ENCODE results near the gene SPATA31C2.
A peak's percentile ranks its signal among the peaks of the same experiment; 100 is the strongest.

Gene SPATA31C2

GRCh38 chr9:88110026-88110425, 28.2 kb downstream of the SPATA31C2 start:
- no peak for TF ChIP-seq CTCF (IDR thresholded peaks at IDR 0.05; ENCODE audit: unreplicated experiment in 3 of 3)
- Mint-ChIP-seq H3K9me3 (no peaks in the 10 kb centered on the region), H3K4me3 (no peak overlapping the region), H3K4me1 (no peaks in the 10 kb centered on the region), H3K27me3 (ENCODE audit: low read depth) (peaks cover 4% of the 10 kb centered on the region), H3K27ac (no peak overlapping the region), H3K36me3 (ENCODE audit: low read depth) (no peaks in the 10 kb centered on the region)

GRCh38 chr9:88108779-88109178, 29.5 kb downstream of the SPATA31C2 start:
- Mint-ChIP-seq H3K36me3 (ENCODE audit: low read depth) (no peaks in the 10 kb centered on the region), H3K27me3 (ENCODE audit: low read depth) (peaks cover 8% of the 10 kb centered on the region), H3K4me3 (no peak overlapping the region), H3K4me1 (no peaks in the 10 kb centered on the region), H3K9me3 (no peaks in the 10 kb centered on the region), H3K27ac (no peak overlapping the region)
- TF ChIP-seq CTCF (IDR thresholded peaks at IDR 0.05; ENCODE audit: unreplicated experiment in 3 of 3) = no peak

GRCh38 chr9:88106492-88106891, 31.8 kb downstream of the SPATA31C2 start:
- no peak overlapping the region for H3K4me3 Mint-ChIP-seq
- peak; percentile 50 to 59 (median 56) for TF ChIP-seq CTCF (IDR thresholded peaks at IDR 0.05; ENCODE audit: unreplicated experiment in 3 of 3)
- H3K27me3 Mint-ChIP-seq (ENCODE audit: low read depth) = peaks cover 5% of the 10 kb centered on the region
- no peaks in the 10 kb centered on the region for H3K36me3 Mint-ChIP-seq (ENCODE audit: low read depth)
- H3K9me3 Mint-ChIP-seq = no peaks in the 10 kb centered on the region
- H3K4me1 Mint-ChIP-seq = no peaks in the 10 kb centered on the region
- H3K27ac Mint-ChIP-seq = no peak overlapping the region

GRCh38 chr9:88092797-88093331, 45.4 kb downstream of the SPATA31C2 start:
- Mint-ChIP-seq H3K4me1 (peaks cover 15% of the 10 kb centered on the region), H3K4me3 (no peak overlapping the region), H3K27me3 (ENCODE audit: low read depth) (peaks cover 8% of the 10 kb centered on the region), H3K36me3 (ENCODE audit: low read depth) (no peaks in the 10 kb centered on the region), H3K27ac (peak overlapping the region; percentile 29 to 63 (median 48)), H3K9me3 (no peaks in the 10 kb centered on the region)
- TF ChIP-seq CTCF (IDR thresholded peaks at IDR 0.05; ENCODE audit: unreplicated experiment in 3 of 3) = no peak

GRCh38 chr9:88090151-88090581, 48.1 kb downstream of the SPATA31C2 start:
- no peak overlapping the region for H3K27ac Mint-ChIP-seq
- no peak for TF ChIP-seq CTCF (IDR thresholded peaks at IDR 0.05; ENCODE audit: unreplicated experiment in 3 of 3)
- H3K4me1 Mint-ChIP-seq = peaks cover 15% of the 10 kb centered on the region
- no peak overlapping the region for H3K4me3 Mint-ChIP-seq
- H3K36me3 Mint-ChIP-seq (ENCODE audit: low read depth) = no peaks in the 10 kb centered on the region
- no peaks in the 10 kb centered on the region for H3K9me3 Mint-ChIP-seq
- peaks cover 8% of the 10 kb centered on the region for H3K27me3 Mint-ChIP-seq (ENCODE audit: low read depth)

GRCh38 chr9:88087906-88088305, 50.4 kb downstream of the SPATA31C2 start:
- no peak for TF ChIP-seq CTCF (IDR thresholded peaks at IDR 0.05; ENCODE audit: unreplicated experiment in 3 of 3)
- Mint-ChIP-seq H3K4me1 (peaks cover 16% of the 10 kb centered on the region), H3K36me3 (ENCODE audit: low read depth) (no peaks in the 10 kb centered on the region)

More at GRCh38 chr9:88087906-88088305, 50.4 kb downstream of the SPATA31C2 start:
- H3K27ac Mint-ChIP-seq = no peak overlapping the region
- peaks cover 11% of the 10 kb centered on the region for H3K27me3 Mint-ChIP-seq (ENCODE audit: low read depth)
- H3K4me3 Mint-ChIP-seq = no peak overlapping the region
- no peaks in the 10 kb centered on the region for H3K9me3 Mint-ChIP-seq
